Activated CD4-positive, alpha-beta T cell treated with anti-CD3 and anti-CD28 coated beads, Interleukin-2, amount 10 ng/mL, durations not matched to agents 7 days and 5 days (primary cell): ENCODE measurements around the gene TLR6. TPM values are rescaled to one million over a fixed set of nuclear protein-coding genes. Genes with fewer than 3 reads are reported as not detected.

Experiments used
- CTCF ChIA-PET: fragments of 350-600 bp; sonication (Branson Sonifier 250); formaldehyde crosslinking; loops from one replicate; lab custom pipeline; 2021; ENCODE audit warnings: antibody characterized with exemption; lab: Charles Lee
- POLR2A ChIA-PET: fragments of 350-600 bp; sonication (Branson Sonifier 250); formaldehyde crosslinking; loops from one replicate; lab custom pipeline; 2021; ENCODE audit warnings: antibody characterized with exemption; lab: Charles Lee
- DNase-seq: peaks from one replicate; pipeline ENCODE4 v3.0.0-alpha.2; 2020
- H3K27ac Mint-ChIP-seq: one replicate; pipeline ENCODE4 v1.8.0; 2021; ENCODE audit warnings: mild to moderate bottlenecking, moderate library complexity, mixed read lengths
- H3K27me3 Mint-ChIP-seq: one replicate; pipeline ENCODE4 v1.8.0; 2021; ENCODE audit warnings: mixed read lengths
- H3K36me3 Mint-ChIP-seq: one replicate; pipeline ENCODE4 v1.8.0; 2021; ENCODE audit warnings: low read depth, mixed read lengths
- H3K4me1 Mint-ChIP-seq: one replicate; pipeline ENCODE4 v1.8.0; 2021; ENCODE audit warnings: mixed read lengths
- H3K4me3 Mint-ChIP-seq: one replicate; pipeline ENCODE4 v1.8.0; 2021; ENCODE audit warnings: mild to moderate bottlenecking, moderate library complexity, mixed read lengths
- H3K9me3 Mint-ChIP-seq: one replicate; pipeline ENCODE4 v1.8.0; 2021; ENCODE audit warnings: mixed read lengths
- total RNA-seq, 2 experiments: library from RNA; stranded (reverse); gene quantifications; one replicate each; pipeline ENCODE4 v1.2.3, GENCODE V29; 2021

Gene TLR6
- total RNA-seq, 2 experiments from 2014 or later, result 3.2 to 3.5 TPM

GRCh38 chr4:38861791-38862190 lies 5.2 kb upstream of the TLR6 start:
- H3K27me3 Mint-ChIP-seq, result peaks cover 18% of the 10 kb centered on the region

DNA sequence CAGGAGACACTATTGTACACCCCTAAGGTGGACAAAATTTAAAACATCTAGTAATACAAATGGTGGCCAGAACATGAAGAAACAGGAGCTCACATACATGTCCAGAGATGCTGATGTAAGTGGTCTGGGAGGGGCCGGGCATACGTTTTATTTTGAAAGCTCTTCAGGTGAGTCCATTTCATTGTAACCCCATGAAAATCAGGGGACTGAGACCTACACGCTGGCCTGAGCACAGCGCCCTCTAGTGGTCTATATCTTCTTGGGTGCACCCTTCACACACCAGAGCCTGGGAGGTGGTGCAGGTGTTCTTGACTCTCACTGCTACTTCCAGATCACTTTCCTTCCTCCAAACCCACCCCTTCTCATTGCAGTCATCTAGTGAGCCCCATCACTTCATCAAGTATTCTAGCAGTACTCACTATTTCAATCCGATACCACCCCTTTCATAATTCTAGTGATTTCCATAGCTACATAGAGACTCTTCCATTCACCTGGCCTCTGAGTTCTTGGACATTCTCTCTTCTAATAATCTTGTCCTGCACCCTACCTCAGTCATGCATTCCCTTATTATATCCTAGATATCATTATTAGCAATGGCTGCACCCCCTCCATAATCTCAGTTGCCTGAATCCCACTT lies 4.3 kb upstream of the TLR6 start:
- Mint-ChIP-seq H3K4me3 (no peak overlapping the region), H3K27ac (no peak overlapping the region), H3K27me3 (peaks cover 18% of the 10 kb centered on the region), H3K4me1 (peaks cover 47% of the 10 kb centered on the region), H3K9me3 (no peaks in the 10 kb centered on the region), H3K36me3 (no peaks in the 10 kb centered on the region)
- CTCF ChIA-PET, result interaction anchor here (0.6 to 2.1 kb wide), 20 partner anchors 9 to 800 kb away, joined by 3 to 9 read pairs (median 4); partner anchors contain the start of gene TLR1
- DNase-seq, result peak; percentile 65
- POLR2A ChIA-PET, result no interaction called here

More at GRCh38 chr4:38861791-38862190, 5.2 kb upstream of the TLR6 start:
- H3K27ac Mint-ChIP-seq, result no peak overlapping the region
- no peaks in the 10 kb centered on the region for H3K9me3 Mint-ChIP-seq
- ChIA-PET POLR2A (no interaction called here), CTCF (interaction anchor here (1.0 to 1.3 kb wide), 2 partner anchors 12 to 41 kb away, joined by 3 read pairs; no protein-coding TSS in a partner anchor)
- no peak overlapping the region for H3K4me3 Mint-ChIP-seq
- H3K4me1 Mint-ChIP-seq, result peaks cover 40% of the 10 kb centered on the region
- no peak for DNase-seq
- no peaks in the 10 kb centered on the region for H3K36me3 Mint-ChIP-seq

GRCh38 chr4:38859501-38859900 lies 2.9 kb upstream of the TLR6 start:
- CTCF ChIA-PET, result interaction anchor here (0.6 to 2.1 kb wide), 5 partner anchors 25 to 323 kb away, joined by 3 to 9 read pairs (median 4); partner anchors contain the start of genes TLR10 and WDR19
- Mint-ChIP-seq H3K27me3 (peaks cover 13% of the 10 kb centered on the region), H3K4me1 (peaks cover 45% of the 10 kb centered on the region), H3K9me3 (no peaks in the 10 kb centered on the region), H3K36me3 (no peaks in the 10 kb centered on the region), H3K4me3 (no peak overlapping the region), H3K27ac (no peak overlapping the region)
- no peak for DNase-seq
- POLR2A ChIA-PET, result no interaction called here

- CTCF ChIA-PET, result interaction anchor here (0.7 kb wide), 2 partner anchors 31 to 1206 kb away, joined by 3 to 4 read pairs; no protein-coding TSS in a partner anchor
- DNase-seq, result no peak
- POLR2A ChIA-PET, result no interaction called here
- Mint-ChIP-seq H3K27ac (peak overlapping the region; percentile 94), H3K4me3 (no peak overlapping the region), H3K4me1 (peaks cover 46% of the 10 kb centered on the region), H3K9me3 (no peaks in the 10 kb centered on the region), H3K27me3 (peaks cover 3% of the 10 kb centered on the region), H3K36me3 (no peaks in the 10 kb centered on the region)
Measured at GRCh38 chr4:38858097-38858420, 1.4 kb upstream of the TLR6 start.

- ChIA-PET POLR2A (no interaction called here), CTCF (no interaction called here)
- no peaks in the 10 kb centered on the region for H3K9me3 Mint-ChIP-seq
- peaks cover 44% of the 10 kb centered on the region for H3K4me1 Mint-ChIP-seq
- peak overlapping the region; percentile 94 for H3K27ac Mint-ChIP-seq
- H3K36me3 Mint-ChIP-seq, result no peaks in the 10 kb centered on the region
- no peaks in the 10 kb centered on the region for H3K27me3 Mint-ChIP-seq
- H3K4me3 Mint-ChIP-seq, result peak overlapping the region; percentile 72
- DNase-seq, result peak; percentile 23
Measured at GRCh38 chr4:38857354-38858096, 908 bp upstream of the TLR6 start.

GRCh38 chr4:38856046-38856445 lies 571 bp downstream of the TLR6 start:
- Mint-ChIP-seq H3K27ac (peak overlapping the region; percentile 94), H3K9me3 (no peaks in the 10 kb centered on the region), H3K4me3 (peak overlapping the region; percentile 72), H3K4me1 (peaks cover 41% of the 10 kb centered on the region), H3K36me3 (no peaks in the 10 kb centered on the region), H3K27me3 (no peaks in the 10 kb centered on the region)
- peak; percentile 29 for DNase-seq
- POLR2A ChIA-PET, result interaction anchor here (0.5 to 0.6 kb wide), 2 partner anchors 20 to 1123 kb away, joined by 3 read pairs; no protein-coding TSS in a partner anchor
- CTCF ChIA-PET, result interaction anchor here (0.7 to 1.7 kb wide), 5 partner anchors 10 to 444 kb away, joined by 3 to 8 read pairs (median 3); no protein-coding TSS in a partner anchor

GRCh38 chr4:38855466-38855865 lies 1.2 kb downstream of the TLR6 start:
- ChIA-PET POLR2A (no interaction called here), CTCF (interaction anchor here (1.0 to 1.7 kb wide), 4 partner anchors 9 to 96 kb away, joined by 3 to 8 read pairs (median 4); no protein-coding TSS in a partner anchor)
- Mint-ChIP-seq H3K9me3 (no peaks in the 10 kb centered on the region), H3K27me3 (no peaks in the 10 kb centered on the region), H3K4me3 (peak overlapping the region; percentile 72), H3K27ac (peak overlapping the region; percentile 94), H3K4me1 (peaks cover 36% of the 10 kb centered on the region), H3K36me3 (peaks cover under 1% of the 10 kb centered on the region)
- no peak for DNase-seq

DNA sequence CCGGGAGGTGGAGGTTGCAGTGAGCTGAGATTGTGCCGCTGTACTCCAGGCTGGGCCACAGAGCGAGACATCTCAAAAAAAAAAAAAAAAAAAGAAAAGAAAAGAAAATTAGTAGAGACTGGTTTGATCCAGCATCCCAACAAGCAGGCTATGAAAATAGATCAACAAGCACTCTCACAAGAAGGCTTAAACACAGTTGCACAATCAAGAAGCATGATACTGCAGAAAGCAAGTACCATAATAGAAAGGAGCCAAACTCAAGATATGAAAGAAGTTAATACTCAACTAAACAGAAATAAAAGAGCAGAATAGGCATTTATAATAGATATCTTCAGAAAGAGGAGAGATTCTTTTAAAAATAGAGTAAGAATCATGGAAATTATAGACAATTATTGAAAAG lies 10.6 kb downstream of the TLR6 start:
- Mint-ChIP-seq H3K27ac (no peak overlapping the region), H3K4me3 (no peak overlapping the region), H3K9me3 (peaks cover 19% of the 10 kb centered on the region), H3K4me1 (peaks cover 3% of the 10 kb centered on the region), H3K36me3 (peaks cover 15% of the 10 kb centered on the region), H3K27me3 (peaks cover 4% of the 10 kb centered on the region)
- ChIA-PET POLR2A (no interaction called here), CTCF (interaction anchor here (1.2 kb wide), 1 partner anchor 10 kb away, joined by 3 read pairs; no protein-coding TSS in a partner anchor)
- DNase-seq, result no peak

DNA sequence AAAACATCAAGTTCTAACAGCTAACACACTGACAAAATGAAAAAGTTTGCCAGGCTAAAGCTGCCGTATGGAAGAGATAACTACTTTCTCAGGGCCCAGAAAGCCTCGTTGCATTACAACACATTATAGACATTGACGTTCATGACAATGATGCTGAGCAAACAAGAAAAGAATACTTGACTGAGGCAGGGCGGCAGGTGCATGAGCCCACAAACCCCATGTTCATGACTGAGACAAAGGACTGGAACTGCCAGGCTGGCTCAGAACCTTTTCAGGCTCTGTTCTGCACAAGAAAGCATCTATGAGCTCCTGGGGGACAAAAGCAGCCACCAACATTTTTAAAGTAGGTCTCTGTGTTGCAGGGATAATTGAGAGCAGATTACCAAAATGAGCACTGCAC lies 13.6 kb downstream of the TLR6 start:
- Mint-ChIP-seq H3K4me3 (no peak overlapping the region), H3K27me3 (no peaks in the 10 kb centered on the region), H3K9me3 (peaks cover 6% of the 10 kb centered on the region), H3K36me3 (peaks cover 5% of the 10 kb centered on the region), H3K27ac (no peak overlapping the region), H3K4me1 (peaks cover 7% of the 10 kb centered on the region)
- ChIA-PET CTCF (interaction anchor here (1.1 to 1.4 kb wide), 2 partner anchors 17 to 46 kb away, joined by 3 to 4 read pairs; no protein-coding TSS in a partner anchor), POLR2A (no interaction called here)
- no peak for DNase-seq

GRCh38 chr4:38837849-38838248 lies 18.8 kb downstream of the TLR6 start:
- Mint-ChIP-seq H3K27me3 (no peaks in the 10 kb centered on the region), H3K36me3 (peaks cover 29% of the 10 kb centered on the region), H3K9me3 (peaks cover 24% of the 10 kb centered on the region), H3K4me3 (no peak overlapping the region), H3K4me1 (peaks cover 14% of the 10 kb centered on the region), H3K27ac (no peak overlapping the region)
- no peak for DNase-seq
- ChIA-PET CTCF (no interaction called here), POLR2A (no interaction called here)

DNA sequence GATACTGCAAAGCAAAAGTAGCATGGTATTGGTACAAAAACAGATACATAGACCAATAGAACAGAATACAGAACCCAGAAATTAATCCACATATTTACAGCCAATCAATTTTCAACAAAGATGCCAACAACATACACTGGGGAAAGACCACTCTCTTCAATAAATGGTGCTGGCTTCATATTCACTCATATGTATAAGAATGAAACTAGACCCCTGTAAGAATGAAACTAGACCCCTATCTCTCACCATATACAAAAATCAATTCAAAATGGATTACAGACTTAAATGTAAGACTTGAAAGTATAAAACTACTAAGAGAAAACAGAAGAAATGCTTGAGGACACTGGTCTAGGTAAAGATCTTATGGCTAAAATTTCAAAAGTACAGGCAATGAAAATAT lies 19.3 kb downstream of the TLR6 start:
- no peak overlapping the region for H3K27ac Mint-ChIP-seq
- peaks cover 29% of the 10 kb centered on the region for H3K36me3 Mint-ChIP-seq
- no peak overlapping the region for H3K4me3 Mint-ChIP-seq
- H3K9me3 Mint-ChIP-seq, result peaks cover 24% of the 10 kb centered on the region
- ChIA-PET POLR2A (no interaction called here), CTCF (no interaction called here)
- no peak for DNase-seq
- no peaks in the 10 kb centered on the region for H3K27me3 Mint-ChIP-seq
- H3K4me1 Mint-ChIP-seq, result peaks cover 14% of the 10 kb centered on the region

DNA sequence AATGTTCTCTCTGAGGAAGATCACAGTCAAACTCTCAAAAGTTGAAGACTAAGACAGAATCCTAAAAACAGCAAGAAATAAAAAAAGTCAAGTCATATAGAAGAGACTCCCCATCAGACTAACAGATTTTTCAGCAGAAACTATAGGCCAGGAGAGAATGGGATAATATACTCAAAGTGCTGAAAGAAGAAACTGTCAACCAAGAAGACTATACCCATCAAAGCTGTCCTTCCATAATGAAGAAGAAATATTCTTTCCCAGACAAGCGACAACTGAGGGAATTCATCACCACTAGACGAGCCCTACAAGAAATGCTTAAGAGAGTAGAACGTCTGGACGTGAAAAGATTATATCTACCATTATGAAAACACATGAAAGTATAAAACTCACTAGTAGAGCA lies 22.0 kb downstream of the TLR6 start:
- Mint-ChIP-seq H3K36me3 (peaks cover 31% of the 10 kb centered on the region), H3K9me3 (peaks cover 26% of the 10 kb centered on the region), H3K27me3 (no peaks in the 10 kb centered on the region), H3K4me3 (no peak overlapping the region), H3K27ac (no peak overlapping the region), H3K4me1 (peaks cover 14% of the 10 kb centered on the region)
- CTCF ChIA-PET, result interaction anchor here (0.6 to 0.8 kb wide), 5 partner anchors 15 to 68 kb away, joined by 3 to 4 read pairs (median 4); no protein-coding TSS in a partner anchor
- POLR2A ChIA-PET, result no interaction called here
- no peak for DNase-seq
